Measurements from ENCODE around the gene SLC25A41. TPM values are rescaled to one million over a fixed set of nuclear protein-coding genes. Genes with fewer than 3 reads are reported as not detected.

The SLC25A41 gene
- total and polyA plus RNA-seq, 2 of the 13 experiments (the other 11 are each of a cell fraction or from before 2014, with no cell fraction given) = 0.33 to 0.95 TPM

DNA sequence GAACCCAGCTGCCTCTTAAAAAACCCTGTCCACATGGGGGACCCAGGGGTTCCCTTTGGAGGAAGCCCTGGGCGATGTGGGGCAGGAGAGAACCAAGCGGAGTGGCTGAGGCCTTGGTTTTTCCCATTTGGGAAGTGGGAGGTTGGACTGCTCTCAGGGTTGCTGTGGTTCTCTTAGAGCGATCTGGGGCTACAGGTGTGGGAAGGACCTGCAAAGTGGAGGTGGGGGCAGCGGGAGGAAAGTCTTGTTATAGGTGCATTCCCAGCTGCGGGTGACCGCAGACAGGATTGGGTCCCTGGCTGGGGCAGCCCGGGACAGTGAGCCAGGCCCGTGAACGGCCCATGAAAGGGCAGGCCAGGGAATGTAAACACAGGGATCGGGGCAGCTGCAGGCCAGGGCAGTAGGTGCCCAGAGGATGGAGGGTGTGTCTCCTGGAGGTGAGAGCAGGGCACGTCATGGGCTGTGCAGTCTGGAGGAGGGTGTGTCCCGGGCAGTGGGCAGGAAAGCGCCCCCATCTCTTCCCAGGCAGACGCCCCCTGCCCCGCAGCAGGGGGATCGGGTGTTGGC, 25.2 kb upstream of the SLC25A41 start (continued):
- TF ChIP-seq ZNF75D (CRISPR knock-in tag; IDR thresholded peaks at IDR 0.05; ENCODE audit: borderline replicate concordance) (no peak), KLF9 (CRISPR knock-in tag; IDR thresholded peaks at IDR 0.05; ENCODE audit: low read depth) (no peak), MAFG (CRISPR knock-in tag; IDR thresholded peaks at IDR 0.05) (no peak), ZNF781 (CRISPR knock-in tag; IDR thresholded peaks at IDR 0.05; ENCODE audit: borderline replicate concordance, not compliant biosample characterization) (no peak), ZZZ3 (CRISPR knock-in tag; IDR thresholded peaks at IDR 0.05; ENCODE audit: borderline replicate concordance) (peak; percentile 51; the same call in 1 of the 2 replicates), ZNF326 (CRISPR knock-in tag; IDR thresholded peaks at IDR 0.05; ENCODE audit: borderline replicate concordance) (no peak), ZNF841 (CRISPR knock-in tag; IDR thresholded peaks at IDR 0.05; ENCODE audit: borderline replicate concordance) (no peak), KAT8 (CRISPR knock-in tag; IDR thresholded peaks at IDR 0.05) (no peak), ZMYM3 (CRISPR knock-in tag; IDR thresholded peaks at IDR 0.05) (peak; percentile 90), MEIS2 (CRISPR knock-in tag; IDR thresholded peaks at IDR 0.05) (no peak), NFKB2 (CRISPR knock-in tag; IDR thresholded peaks at IDR 0.05; ENCODE audit: borderline replicate concordance) (peak; percentile 34; the same call in 1 of the 2 replicates), ZNF589 (CRISPR knock-in tag; conservative IDR thresholded peaks at IDR 0.05) (no peak), KDM1A (CRISPR knock-in tag; IDR thresholded peaks at IDR 0.05) (peak; percentile 73; the same call in 1 of the 2 replicates), ARNT2 (CRISPR knock-in tag; IDR thresholded peaks at IDR 0.05; ENCODE audit: low read depth) (no peak)
- TF ChIP-seq, protein P1, sequence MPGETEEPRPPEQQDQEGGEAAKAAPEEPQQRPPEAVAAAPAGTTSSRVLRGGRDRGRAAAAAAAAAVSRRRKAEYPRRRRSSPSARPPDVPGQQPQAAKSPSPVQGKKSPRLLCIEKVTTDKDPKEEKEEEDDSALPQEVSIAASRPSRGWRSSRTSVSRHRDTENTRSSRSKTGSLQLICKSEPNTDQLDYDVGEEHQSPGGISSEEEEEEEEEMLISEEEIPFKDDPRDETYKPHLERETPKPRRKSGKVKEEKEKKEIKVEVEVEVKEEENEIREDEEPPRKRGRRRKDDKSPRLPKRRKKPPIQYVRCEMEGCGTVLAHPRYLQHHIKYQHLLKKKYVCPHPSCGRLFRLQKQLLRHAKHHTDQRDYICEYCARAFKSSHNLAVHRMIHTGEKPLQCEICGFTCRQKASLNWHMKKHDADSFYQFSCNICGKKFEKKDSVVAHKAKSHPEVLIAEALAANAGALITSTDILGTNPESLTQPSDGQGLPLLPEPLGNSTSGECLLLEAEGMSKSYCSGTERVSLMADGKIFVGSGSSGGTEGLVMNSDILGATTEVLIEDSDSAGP (CRISPR knock-in tag; IDR thresholded peaks at IDR 0.05; ENCODE audit: borderline replicate concordance) = 0 out of 2 replicates have a peak, but pooled peaks have one; percentile 39
- TF ChIP-seq, protein P2, sequence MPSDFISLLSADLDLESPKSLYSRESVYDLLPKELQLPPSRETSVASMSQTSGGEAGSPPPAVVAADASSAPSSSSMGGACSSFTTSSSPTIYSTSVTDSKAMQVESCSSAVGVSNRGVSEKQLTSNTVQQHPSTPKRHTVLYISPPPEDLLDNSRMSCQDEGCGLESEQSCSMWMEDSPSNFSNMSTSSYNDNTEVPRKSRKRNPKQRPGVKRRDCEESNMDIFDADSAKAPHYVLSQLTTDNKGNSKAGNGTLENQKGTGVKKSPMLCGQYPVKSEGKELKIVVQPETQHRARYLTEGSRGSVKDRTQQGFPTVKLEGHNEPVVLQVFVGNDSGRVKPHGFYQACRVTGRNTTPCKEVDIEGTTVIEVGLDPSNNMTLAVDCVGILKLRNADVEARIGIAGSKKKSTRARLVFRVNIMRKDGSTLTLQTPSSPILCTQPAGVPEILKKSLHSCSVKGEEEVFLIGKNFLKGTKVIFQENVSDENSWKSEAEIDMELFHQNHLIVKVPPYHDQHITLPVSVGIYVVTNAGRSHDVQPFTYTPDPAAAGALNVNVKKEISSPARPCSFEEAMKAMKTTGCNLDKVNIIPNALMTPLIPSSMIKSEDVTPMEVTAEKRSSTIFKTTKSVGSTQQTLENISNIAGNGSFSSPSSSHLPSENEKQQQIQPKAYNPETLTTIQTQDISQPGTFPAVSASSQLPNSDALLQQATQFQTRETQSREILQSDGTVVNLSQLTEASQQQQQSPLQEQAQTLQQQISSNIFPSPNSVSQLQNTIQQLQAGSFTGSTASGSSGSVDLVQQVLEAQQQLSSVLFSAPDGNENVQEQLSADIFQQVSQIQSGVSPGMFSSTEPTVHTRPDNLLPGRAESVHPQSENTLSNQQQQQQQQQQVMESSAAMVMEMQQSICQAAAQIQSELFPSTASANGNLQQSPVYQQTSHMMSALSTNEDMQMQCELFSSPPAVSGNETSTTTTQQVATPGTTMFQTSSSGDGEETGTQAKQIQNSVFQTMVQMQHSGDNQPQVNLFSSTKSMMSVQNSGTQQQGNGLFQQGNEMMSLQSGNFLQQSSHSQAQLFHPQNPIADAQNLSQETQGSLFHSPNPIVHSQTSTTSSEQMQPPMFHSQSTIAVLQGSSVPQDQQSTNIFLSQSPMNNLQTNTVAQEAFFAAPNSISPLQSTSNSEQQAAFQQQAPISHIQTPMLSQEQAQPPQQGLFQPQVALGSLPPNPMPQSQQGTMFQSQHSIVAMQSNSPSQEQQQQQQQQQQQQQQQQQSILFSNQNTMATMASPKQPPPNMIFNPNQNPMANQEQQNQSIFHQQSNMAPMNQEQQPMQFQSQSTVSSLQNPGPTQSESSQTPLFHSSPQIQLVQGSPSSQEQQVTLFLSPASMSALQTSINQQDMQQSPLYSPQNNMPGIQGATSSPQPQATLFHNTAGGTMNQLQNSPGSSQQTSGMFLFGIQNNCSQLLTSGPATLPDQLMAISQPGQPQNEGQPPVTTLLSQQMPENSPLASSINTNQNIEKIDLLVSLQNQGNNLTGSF (CRISPR knock-in tag; IDR thresholded peaks at IDR 0.05) = no peak

Data from HepG2 (cell line).